ENCODE measurements around the gene CTXND1. TPM values are rescaled to one million over a fixed set of nuclear protein-coding genes. Genes with fewer than 3 reads are reported as not detected.

The CTXND1 gene
- total RNA-seq, 1 donor: not detected

- Histone ChIP-seq H3K36me3 (ENCODE audit: insufficient read depth, low read length) (no peaks in the 10 kb centered on the region), H3K79me2 (ENCODE audit: insufficient read depth, low read length) (no peaks in the 10 kb centered on the region), H3K9me3 (ENCODE audit: low read depth, low read length) (no peaks in the 10 kb centered on the region), H3K4me1 (ENCODE audit: insufficient read depth, low read length) (no peaks in the 10 kb centered on the region), H3K4me2 (ENCODE audit: insufficient read depth, low read length) (no peak overlapping the region), H3K27ac (ENCODE audit: low read depth, low read length) (no peak overlapping the region), H4K20me1 (ENCODE audit: insufficient read depth, low read length) (no peaks in the 10 kb centered on the region), H2AFZ (ENCODE audit: low read length) (no peak overlapping the region), H3K4me3 (ENCODE audit: insufficient read depth, low read length) (no peak overlapping the region), H3K27me3 (ENCODE audit: insufficient read depth, low read length) (peaks cover 2% of the 10 kb centered on the region)
- DNase-seq (ENCODE audit: insufficient read length, low spot score, missing footprints): no peak
- no peak for TF ChIP-seq CTCF (IDR thresholded peaks at IDR 0.05; ENCODE audit: extremely low read depth, low read depth, low read length)
Measured at GRCh38 chr15:80219955-80220354, 32.1 kb downstream of the CTXND1 start.

DNA sequence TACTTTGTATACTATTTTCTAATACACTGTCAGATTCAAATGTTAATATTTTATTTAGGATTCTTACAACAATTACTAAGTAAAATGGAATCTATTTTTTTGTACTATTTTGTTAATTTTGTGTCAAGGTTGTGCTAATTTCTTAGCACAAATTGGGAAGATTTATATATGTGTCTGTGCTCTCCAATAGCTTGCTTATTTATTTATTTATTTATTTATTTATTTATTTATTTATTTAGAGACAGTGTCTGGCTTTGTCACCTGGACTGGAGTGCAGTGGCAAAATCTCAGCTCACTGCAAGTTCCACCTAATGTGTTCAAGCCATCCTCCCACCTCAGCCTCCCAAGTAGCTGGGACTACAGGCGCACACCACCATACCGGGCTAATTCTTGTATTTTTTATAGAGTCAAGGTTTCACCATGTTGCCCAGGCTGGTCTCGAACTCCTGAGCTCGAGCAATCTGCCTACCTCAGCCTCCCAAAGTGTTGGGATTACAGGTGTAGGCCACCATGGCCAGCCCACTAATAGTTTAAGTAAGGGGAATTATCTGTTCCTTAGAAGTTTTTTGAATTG is 34.6 kb downstream of the CTXND1 start:
- H2AFZ ChIP-seq (ENCODE audit: low read length): no peak overlapping the region
- no peak for TF ChIP-seq CTCF (IDR thresholded peaks at IDR 0.05; ENCODE audit: extremely low read depth, low read depth, low read length)

DNA sequence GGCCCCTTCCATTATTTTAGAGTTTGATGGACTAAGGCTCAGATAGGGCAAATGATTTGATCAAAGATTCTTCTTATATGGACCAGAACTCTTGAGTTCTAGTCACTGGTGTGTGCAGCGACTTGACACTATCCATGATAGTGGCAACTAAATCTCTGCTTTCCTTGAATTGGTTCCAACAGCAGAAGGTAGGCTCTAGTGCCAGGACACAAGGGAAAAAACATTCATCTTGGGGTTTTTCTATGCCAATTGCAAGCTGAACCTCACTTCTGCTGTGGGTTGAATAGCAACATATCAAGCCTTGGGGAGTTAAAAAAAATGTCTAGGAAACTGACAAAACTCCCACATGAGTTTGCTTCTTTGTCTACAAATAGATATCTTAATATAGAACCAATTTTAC is 35.1 kb downstream of the CTXND1 start:
- no peaks in the 10 kb centered on the region for H3K4me1 ChIP-seq (ENCODE audit: insufficient read depth, low read length)
- no peak for DNase-seq (ENCODE audit: insufficient read length, low spot score, missing footprints)
- no peak for TF ChIP-seq CTCF (IDR thresholded peaks at IDR 0.05; ENCODE audit: extremely low read depth, low read depth, low read length)
- H3K9me3 ChIP-seq (ENCODE audit: low read depth, low read length): no peaks in the 10 kb centered on the region
- no peaks in the 10 kb centered on the region for H4K20me1 ChIP-seq (ENCODE audit: insufficient read depth, low read length)
- H2AFZ ChIP-seq (ENCODE audit: low read length): no peak overlapping the region
- H3K27ac ChIP-seq (ENCODE audit: low read depth, low read length): no peak overlapping the region
- no peak overlapping the region for H3K4me2 ChIP-seq (ENCODE audit: insufficient read depth, low read length)
- H3K4me3 ChIP-seq (ENCODE audit: insufficient read depth, low read length): no peak overlapping the region
- H3K27me3 ChIP-seq (ENCODE audit: insufficient read depth, low read length): no peaks in the 10 kb centered on the region
- H3K36me3 ChIP-seq (ENCODE audit: insufficient read depth, low read length): no peaks in the 10 kb centered on the region
- no peaks in the 10 kb centered on the region for H3K79me2 ChIP-seq (ENCODE audit: insufficient read depth, low read length)

More for the DNA sequence above, 34.6 kb downstream of the CTXND1 start:
- no peaks in the 10 kb centered on the region for H3K27me3 ChIP-seq (ENCODE audit: insufficient read depth, low read length)
- no peaks in the 10 kb centered on the region for H3K4me1 ChIP-seq (ENCODE audit: insufficient read depth, low read length)
- no peaks in the 10 kb centered on the region for H3K79me2 ChIP-seq (ENCODE audit: insufficient read depth, low read length)
- H3K9me3 ChIP-seq (ENCODE audit: low read depth, low read length): no peaks in the 10 kb centered on the region
- H3K36me3 ChIP-seq (ENCODE audit: insufficient read depth, low read length): no peaks in the 10 kb centered on the region
- H4K20me1 ChIP-seq (ENCODE audit: insufficient read depth, low read length): no peaks in the 10 kb centered on the region
- no peak for DNase-seq (ENCODE audit: insufficient read length, low spot score, missing footprints)
- H3K27ac ChIP-seq (ENCODE audit: low read depth, low read length): no peak overlapping the region
- no peak overlapping the region for H3K4me3 ChIP-seq (ENCODE audit: insufficient read depth, low read length)
- H3K4me2 ChIP-seq (ENCODE audit: insufficient read depth, low read length): no peak overlapping the region

DNA sequence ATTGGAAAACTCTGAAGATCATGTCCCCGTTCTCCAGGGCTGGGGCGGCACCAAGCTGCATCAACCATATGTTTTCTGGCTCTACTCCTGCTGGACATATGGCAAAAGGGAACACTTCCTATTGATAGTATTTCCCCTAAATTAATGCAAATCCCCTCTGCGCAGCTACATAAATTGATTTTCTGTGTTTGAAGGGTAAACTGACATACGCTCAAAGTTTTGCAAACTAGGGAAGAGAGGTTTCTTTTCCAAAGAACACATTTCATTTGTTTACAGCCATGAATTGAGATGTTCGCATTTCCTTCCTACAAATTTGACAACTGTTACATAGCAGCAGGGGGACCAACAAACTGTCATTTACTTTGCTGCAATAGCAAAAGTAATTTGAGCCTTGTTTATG is 35.9 kb downstream of the CTXND1 start:
- Histone ChIP-seq H3K4me2 (ENCODE audit: insufficient read depth, low read length) (no peak overlapping the region), H3K4me3 (ENCODE audit: insufficient read depth, low read length) (no peak overlapping the region), H3K36me3 (ENCODE audit: insufficient read depth, low read length) (no peaks in the 10 kb centered on the region), H2AFZ (ENCODE audit: low read length) (no peak overlapping the region), H3K9me3 (ENCODE audit: low read depth, low read length) (no peaks in the 10 kb centered on the region), H3K27ac (ENCODE audit: low read depth, low read length) (no peak overlapping the region), H3K79me2 (ENCODE audit: insufficient read depth, low read length) (no peaks in the 10 kb centered on the region), H3K4me1 (ENCODE audit: insufficient read depth, low read length) (no peaks in the 10 kb centered on the region), H4K20me1 (ENCODE audit: insufficient read depth, low read length) (no peaks in the 10 kb centered on the region), H3K27me3 (ENCODE audit: insufficient read depth, low read length) (peaks cover 1% of the 10 kb centered on the region)
- no peak for TF ChIP-seq CTCF (IDR thresholded peaks at IDR 0.05; ENCODE audit: extremely low read depth, low read depth, low read length)
- no peak for DNase-seq (ENCODE audit: insufficient read length, low spot score, missing footprints)

All from osteoblast (primary cell).